ENCODE measurements around the gene TJP3.

GRCh38 chr19:3793799-3794198 lies 85.6 kb downstream of the TJP3 start:
- no peak for TF ChIP-seq REST (IDR thresholded peaks at IDR 0.05; ENCODE audit: insufficient read depth in 1 of 2, low read depth in 2 of 2, low read length in 2 of 2)
- no peak for TF ChIP-seq POLR2AphosphoS5 (IDR thresholded peaks at IDR 0.05; ENCODE audit: low read depth, low read length)
- TF ChIP-seq SIN3A (IDR thresholded peaks at IDR 0.05; ENCODE audit: borderline replicate concordance, insufficient read depth, low read length): no peak
- TF ChIP-seq TAF1 (IDR thresholded peaks at IDR 0.05; ENCODE audit: borderline replicate concordance, insufficient read depth, low read length): no peak
- TF ChIP-seq FOXP2 (optimal IDR thresholded peaks at IDR 0.05; ENCODE audit: borderline replicate concordance, extremely low read depth, extremely low read length, insufficient read depth): no peak

Measured in PFSK-1 (cell line).